Cerebellar nuclear complex (tissue), 1 donor: ENCODE data around the gene USB1.
"Not testable (repeated sequence)": the region's sequence is repeated elsewhere in the genome, so short reads cannot be mapped to it uniquely, and the experiment has no call there.

Experiments used
- DNase-seq, 2 experiments: peaks; one replicate each; lab custom pipeline; 2025; lab: John Stamatoyannopoulos, UW

The USB1 gene

DNA sequence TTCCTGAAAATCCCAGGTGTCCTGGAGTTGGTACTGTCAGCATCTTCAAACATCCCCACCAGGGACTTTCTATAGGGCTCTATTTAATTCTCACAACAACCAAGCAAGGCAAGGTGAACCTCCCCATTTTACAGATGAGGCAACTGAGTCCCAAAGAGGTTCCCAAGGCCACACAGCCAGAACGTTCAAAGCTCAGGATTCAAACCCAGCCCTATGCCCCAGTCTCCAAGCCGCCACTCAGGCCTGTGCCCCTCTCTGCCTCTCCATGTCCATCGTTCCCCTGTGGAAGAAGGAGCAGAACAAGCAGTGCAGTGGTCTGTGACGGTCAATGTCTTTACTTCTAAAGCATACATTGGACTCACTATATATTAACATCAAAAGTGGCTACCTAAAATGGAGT is 6.8 kb upstream of the USB1 start:
- no peak for DNase-seq

GRCh38 chr16:57994778-57995177 is 6.4 kb upstream of the USB1 start:
- no peak for DNase-seq

DNA sequence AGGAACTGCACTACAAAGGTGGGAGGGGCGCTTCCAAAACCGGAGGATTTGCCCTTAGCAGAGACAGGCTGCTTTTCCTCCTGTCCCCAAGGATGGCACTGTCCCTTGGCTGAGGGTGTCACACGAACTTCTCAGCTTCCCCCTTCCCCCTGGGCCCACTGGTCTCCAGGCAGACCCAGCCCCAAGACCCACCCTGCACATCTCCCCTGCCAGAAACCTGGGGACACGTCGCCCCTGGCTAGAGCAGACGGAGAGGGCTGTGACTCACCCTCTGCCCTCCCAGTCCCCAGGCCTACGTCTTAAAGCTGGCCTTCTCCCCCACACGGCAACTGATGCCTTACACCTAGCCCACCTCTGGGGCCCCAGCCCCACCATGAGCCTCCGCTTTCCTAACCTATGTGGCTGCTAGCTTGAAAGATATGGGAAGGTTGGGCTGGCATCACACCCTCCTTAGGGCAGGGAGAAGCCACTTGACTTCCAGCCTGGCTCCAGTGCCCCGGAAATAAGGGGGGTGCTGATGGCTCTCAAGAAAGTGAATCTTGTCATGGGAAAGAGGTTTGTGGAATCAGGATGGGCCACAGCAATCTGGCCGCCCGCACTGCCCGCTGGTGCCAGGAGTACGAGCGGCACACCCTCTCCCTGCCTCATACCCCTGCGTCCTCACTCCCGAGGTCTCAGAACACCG is 5.3 kb upstream of the USB1 start:
- no peak for DNase-seq

DNA sequence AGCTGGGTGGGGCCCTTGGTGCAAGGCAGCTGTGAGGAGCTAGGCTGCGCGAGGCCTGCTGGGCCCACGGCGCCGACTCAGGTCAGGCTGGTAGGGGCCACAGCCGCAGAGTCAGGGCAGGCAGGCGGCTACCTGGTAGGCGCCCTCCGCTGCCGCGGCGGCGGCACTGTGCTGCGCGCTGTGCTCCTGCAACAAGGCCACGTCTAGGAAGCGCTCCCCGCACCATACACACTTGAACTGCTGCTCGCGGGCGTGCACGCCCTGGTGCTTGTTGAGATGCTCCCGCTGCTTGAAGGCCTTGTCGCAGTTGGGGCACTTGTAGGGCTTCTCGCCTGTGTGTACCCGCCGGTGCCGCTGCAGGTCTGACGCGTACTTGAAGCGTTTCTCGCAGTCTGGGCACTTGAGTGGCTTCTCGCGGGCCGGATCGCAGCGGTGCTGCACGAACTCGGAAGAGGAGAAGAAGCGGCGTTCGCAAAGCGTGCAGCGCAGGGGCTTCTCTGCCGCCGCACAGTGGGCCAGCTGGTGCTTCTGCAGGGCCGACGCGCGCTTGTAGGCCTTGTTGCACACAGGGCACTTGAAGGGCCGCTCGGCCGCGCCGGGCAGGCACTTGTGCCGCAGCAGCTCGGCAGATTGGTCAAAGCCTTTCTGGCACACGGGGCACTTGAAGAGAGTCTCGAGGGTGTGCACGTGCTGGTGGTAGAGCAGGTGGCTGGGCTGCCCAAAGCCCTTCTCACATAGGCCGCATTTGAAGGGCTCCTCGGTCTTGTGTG is 4.6 kb upstream of the USB1 start:
- DNase-seq = no peak

GRCh38 chr16:57997176-57997527 is 4.1 kb upstream of the USB1 start:
- no peak for DNase-seq

GRCh38 chr16:57997528-57998265 is 3.5 kb upstream of the USB1 start:
- DNase-seq = no peak

DNA sequence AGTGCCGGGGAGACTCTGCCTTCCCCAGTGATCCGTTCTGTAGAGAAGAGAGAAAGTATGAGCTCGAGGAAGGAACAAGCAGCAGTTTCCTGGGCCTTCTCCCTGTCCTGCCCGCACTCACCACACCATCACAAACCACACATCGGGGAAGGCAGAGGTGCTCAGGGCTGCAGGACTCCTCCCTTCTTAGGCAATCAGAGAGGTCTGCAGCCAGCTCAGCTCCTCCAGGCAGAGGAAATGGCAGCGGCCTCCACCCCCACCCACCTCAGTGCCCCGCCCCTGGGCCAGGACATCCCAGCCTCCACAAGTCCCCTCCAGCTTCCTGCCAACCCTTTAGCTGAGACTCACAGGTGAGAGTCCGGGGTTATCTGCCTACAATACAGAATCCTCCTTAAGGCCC is 2.7 kb upstream of the USB1 start:
- no peak for DNase-seq

- DNase-seq = no peak
Observed at GRCh38 chr16:57998992-57999365, 2.2 kb upstream of the USB1 start.

DNA sequence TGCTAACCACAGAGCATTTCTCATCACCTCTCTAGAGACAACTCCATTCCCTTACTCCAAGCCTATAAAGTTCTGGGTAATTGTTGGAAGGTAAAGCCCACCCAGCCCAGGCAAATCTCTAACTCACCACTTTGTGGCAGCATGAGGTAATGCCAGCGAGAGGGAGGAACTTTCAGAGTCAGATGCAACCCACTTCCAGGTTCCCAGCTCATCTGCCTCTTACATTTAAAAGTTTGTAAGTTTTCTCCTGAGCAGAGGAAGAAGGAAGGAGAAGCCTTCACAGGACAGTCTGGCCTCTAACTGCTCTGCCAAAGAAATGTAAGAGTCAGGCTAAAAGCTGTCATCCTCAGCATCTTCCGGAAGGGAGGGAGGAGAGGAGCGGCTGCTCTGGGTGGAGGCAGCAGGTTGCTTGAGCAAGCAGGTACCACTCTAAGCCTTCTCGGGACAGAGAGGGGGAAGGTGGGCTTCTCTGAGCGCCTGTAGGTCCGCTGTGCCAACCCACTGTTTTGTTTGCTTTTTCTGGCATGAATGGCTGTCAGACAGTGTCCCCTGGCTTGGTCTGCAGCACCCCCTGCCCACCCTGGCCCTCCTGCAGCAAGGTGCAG is 1.7 kb upstream of the USB1 start:
- DNase-seq = no peak

DNA sequence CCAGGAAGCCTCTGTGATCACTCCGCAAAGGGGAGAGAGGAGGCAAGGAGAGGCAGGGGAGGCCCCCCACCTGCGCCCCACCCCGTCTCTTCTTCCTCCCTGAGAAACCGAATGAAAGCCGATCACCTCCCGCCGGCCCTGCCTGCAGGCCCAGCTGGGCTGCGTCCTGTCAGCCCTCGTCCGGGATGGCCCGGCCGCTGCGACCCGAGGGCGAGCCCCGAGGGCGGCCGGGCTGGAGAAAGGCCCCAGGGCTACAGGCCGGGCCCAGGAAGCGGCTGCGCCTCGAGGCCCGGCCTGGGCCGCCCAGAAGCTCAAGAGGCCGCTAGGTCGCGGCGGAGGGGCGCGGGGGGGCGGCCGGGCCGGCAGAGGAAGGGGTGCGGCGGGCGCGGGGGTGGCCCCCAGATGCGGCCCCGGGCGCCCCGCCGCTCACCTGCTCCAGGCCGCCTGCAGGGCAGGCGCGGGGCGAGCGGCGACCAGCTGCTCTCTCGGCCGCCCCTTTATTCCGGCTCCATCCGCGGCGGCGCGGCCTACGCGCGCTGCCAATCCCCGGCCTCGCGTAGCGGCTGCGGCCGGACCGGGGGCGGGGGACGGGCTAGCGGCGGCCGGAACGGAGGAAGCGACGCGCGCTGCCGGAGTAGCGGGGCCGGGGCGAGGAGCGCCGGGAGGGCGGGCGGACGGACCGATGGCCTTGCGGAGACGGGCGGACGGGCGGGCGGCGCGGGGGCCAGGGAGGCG is 1.1 kb upstream of the USB1 start, which contains the start of gene ZNF319:
Gene ZNF319, minus strand, starts transcription at position 702 of the 735 bp plus-strand sequence. CDS start 2,407 bp downstream, outside the sequence.
- no peak for DNase-seq

- no peak for DNase-seq
Observed at GRCh38 chr16:58001781-58002415, 691 bp downstream of the USB1 start.

- DNase-seq = no peak
Observed at GRCh38 chr16:58002416-58002800, 1.2 kb downstream of the USB1 start.

DNA sequence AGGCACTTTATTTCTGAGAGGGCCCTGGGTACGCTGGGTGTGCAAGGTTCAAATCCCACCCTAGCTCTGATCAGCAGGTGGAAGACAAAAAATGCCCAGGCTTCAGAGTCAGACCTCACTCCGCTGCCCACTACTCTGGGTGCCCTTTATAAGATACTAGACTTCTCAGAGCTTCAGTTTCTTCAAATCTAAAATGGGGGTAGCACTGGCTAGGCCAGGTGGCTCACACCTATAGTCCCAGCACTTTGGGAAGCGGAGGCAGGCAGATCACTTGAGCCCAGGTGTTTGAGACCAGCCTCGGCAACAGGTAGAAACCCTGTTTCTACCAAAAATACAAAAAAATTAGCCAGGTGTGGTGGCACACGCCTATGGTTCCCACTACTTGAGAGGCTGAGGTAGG is 1.7 kb downstream of the USB1 start:
- no peak for DNase-seq

DNA sequence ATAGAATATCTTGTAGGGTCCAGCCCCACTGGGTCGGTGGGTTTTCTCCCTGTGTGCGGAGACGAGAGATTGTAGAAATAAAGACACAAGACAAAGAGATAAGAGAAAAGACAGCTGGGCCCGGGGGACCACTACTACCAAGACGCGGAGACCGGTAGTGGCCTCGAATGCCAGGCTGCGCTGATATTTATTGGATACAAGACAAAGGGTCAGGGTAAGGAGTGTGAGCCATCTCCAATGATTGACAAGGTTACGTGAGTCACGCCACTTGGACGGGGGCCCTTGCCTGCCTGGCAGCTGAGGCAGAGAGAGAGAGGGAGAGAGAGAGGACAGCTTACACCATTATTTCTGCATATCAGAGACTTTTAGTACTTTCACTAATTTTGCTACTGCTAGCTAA is 3.5 kb downstream of the USB1 start:
- not testable (repeated sequence) for DNase-seq

- DNase-seq = no peak
Observed at GRCh38 chr16:58009856-58010416, 8.7 kb downstream of the USB1 start.

DNA sequence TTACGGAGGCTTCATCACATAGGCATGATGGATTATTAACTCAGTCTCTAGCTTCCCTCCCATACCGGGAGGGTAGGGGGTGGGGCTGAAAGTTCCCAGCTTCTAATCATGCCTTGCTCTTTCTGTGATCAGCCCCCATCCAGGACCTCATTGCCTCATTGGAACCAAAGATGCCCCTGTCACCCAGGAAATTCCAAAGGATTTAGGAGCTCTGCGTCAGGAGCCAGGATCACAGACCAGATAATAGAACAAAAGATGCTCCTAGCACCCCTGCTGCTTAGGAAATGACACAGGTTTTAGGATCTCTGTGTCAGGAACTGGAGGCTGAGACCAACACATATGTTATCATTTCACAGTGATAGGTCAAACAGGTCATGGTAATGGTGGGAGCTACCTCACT is 9.7 kb downstream of the USB1 start:
- no peak for DNase-seq

- DNase-seq = no peak
Observed at GRCh38 chr16:58011652-58012051, 10.4 kb downstream of the USB1 start.

DNA sequence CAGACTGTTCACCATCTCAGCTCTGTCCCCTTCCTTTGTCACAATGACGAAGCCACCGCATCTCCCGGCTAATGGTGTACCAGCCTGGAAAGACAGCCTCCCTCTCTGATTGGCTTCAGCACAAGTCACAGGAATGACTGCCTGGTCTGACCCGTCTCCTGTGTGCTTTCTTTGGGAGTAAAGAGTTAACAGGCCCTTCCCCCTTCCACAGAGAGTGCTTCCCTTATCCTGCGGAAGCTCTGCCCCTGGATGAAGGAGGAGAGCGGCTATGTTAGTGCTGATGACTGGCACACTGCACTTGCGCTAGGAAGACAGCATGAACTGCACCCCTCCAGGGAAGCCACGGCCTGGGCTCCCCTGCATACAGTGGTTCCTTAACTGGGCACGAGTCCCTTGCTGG is 11.3 kb downstream of the USB1 start:
- DNase-seq = no peak

GRCh38 chr16:58013201-58013956 is 12.2 kb downstream of the USB1 start:
- DNase-seq = no peak

GRCh38 chr16:58016840-58017446 is 15.7 kb downstream of the USB1 start:
- no peak for DNase-seq
